COR-L47 (cell line): Measurements from ENCODE around the gene PHC3.

ENCODE experiments used
- DNase-seq: peaks from one replicate; lab custom pipeline; 2025; lab: John Stamatoyannopoulos, UW

The PHC3 gene

DNA sequence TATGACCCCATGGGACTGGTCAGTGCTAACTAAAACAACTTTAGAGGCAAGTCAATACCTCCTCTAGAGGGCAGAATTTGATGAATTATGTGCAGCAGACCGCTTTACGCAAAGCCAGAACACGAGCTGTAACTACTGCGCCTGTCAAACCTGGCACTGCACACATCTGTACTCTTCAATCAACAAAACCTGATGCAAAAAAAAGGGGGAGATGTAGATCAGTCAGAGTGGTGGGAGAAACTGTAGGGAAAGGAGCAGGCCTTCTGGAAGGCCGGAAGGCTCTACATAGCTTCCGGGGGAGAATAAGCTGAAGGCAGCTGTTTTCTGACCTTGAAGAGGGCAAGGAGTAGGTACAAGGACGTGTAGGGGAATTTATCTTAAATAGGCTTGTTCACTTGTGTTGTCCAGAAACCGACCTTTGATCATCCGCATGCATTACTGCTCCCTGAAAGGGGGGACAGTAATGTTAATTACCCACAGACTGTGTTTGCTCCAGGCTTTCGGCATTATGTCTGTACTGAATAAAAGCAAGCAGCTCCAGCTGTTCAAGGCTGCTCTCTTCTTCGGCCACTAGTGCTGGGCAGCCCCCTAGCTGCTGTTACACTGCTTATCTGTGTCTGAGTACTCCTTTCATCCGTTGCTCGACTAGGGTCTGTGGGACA is 102.8 kb downstream of the PHC3 start:
- DNase-seq, result no peak

DNA sequence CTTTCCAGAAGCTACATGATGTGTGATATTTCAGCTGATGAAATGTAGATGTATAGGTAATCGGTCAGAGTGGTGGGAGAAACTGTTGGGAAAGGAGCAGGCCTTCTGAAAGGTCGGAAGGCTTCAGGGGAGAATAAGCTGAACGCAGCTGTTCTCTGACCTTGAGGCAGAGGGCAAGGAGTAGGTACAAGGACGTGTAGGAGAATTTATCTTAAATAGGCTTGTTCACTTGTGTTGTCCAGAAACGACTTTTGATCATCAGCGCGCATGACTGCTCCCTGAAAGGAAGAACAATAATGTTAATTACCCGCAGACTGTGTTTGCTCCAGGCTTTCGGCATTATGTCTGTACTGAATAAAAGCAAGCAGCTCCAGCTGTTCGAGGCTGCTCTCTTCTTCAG is 104.2 kb downstream of the PHC3 start:
- no peak for DNase-seq

DNA sequence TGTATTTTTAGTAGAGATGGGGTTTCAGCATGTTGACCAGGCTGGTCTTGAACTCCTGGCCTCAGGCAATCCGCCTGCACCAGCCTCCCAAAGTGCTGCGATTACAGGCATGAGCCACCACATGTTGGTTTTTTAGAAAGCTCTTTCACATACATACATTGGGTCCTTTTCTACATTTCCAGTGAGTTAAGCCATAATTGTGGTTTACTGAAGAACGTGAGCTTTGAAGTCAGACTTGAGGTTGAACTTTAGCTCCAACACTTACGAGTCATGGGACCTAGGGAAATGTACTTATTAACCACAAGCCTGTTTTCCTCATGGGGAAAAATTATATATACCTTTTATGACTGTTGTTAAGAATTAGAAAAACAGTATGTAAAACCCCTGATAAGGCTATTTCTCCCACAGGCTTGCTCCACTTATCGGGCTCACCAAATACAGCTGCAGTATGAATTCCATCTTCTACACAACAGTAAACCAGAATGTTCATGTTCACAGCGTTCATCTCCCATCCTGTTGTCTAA is 104.8 kb downstream of the PHC3 start:
- DNase-seq, result no peak

DNA sequence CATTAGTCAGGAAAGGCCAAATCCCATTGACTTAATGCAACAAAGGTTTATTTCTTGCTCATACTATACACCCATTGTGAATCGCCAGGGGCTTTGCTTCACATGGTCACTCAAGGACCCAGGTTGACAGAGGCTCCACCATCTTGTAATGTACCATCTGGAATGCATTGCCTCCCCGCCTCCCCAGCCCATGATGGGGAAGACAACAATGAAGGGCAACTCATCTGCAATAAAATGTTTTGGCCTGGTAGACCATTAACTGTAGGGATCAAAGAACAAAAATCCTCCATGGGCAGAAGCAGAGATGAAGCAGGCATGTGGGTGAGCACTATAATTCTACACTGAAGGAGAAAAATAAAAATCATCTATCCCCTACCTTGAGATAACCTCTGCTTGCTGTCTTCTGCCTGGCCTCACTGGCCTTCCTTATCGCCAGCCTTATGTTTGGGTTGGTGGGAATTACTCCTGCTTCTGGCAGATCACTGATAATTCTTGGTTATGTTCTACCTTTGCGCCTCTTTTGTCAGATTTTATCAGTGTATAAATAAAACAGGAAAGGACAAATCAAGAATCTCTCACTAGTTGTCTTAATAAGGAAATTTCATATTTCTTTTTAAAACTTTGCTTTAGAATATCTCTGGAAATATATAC is 106.0 kb downstream of the PHC3 start:
- no peak for DNase-seq

DNA sequence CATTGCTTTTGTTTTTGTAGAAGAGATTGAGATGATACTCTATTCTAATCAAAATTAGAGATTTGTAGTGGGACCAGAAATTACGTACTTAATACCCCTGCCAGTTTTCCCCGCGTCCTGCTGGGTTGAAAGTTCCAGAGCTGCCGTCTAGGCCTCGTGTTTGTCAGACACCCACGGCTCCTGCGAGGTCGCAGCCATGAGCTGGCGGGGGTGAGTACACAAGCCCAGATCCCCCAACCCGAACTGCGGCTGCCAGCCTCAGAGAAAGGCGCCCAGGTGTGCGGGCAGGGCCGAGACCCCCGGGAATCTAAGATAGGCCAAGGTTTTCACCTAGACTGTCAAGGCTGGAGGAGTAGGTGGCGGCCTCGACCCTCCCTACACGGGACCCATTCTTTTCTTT is 117.4 kb downstream of the PHC3 start:
- DNase-seq, result no peak

DNA sequence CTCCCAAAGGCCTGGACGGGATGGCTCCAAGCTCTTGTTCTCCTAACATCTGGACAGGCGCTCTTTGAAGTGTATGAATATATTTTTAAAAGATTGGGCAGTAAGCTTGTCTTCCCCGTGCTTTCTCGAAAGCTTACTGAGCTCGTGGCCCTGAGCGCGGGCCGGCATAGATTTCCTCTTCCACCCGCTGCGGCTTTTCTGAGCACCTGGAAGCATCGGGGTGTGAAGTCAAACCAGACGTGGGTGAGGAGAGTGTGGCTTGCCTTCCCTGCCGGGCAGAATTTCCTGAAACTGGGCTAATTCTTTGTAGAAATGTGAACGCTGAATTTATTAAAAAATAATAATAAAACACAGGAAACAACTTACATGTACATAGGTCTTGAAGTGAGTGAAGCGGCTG is 117.8 kb downstream of the PHC3 start:
- DNase-seq, result no peak

DNA sequence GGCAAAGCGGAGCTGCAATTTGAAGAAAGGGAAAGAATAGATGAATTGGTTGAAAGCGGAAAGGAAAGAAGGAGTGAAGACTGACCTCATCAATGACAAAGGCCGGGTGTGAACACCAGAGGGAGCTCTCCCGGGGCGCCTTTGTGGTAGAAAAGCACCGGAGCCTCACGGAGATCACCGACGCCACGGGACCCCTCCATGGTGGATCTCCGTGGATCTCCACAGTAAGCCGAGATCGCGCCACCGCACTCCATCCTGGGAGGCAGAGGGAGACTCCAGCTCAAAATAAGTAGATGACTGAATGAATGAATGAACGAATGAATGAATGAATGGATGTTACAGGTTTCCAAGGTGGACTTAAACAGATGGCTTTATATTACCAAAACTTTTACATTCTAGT is 118.8 kb downstream of the PHC3 start:
- DNase-seq, result no peak

DNA sequence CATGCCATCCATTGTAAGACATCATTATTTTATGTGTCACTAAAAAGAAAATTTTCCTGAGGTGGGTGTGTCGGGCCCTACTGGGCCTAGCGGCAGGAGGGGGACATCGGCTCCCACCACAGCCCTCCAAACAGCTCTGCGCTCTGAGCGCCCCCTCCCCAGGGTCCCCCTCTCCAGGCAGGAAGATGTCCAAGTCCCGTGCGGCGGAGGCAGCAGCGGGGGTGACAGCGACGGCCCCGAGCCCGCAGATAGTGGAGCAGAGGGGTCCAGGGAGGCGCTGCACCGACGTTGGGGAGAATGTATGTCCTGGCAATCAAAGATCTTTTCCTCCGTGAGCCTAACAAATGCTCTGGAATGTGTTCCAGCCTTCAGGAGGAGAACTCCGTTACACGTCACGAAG is 119.5 kb downstream of the PHC3 start:
- DNase-seq, result no peak

DNA sequence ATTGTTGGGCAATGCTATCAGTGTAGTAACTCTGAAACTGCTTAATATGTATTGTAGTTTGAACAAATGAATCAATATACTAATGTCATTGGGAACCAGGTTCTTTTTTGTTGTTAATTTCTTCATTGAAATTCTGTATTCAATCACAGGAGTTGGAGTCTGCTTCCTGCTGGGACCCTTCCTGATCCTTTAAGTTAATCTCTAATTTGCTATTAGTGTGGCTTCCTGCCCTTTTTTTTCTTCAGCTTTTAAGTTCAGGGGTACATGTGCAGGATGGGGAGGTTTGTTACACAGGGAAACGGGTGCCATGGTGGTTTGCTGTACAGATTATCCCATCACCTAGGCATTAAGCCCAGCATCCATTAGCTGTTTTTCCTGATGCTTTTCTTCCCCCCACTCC is 122.1 kb downstream of the PHC3 start:
- DNase-seq, result no peak

DNA sequence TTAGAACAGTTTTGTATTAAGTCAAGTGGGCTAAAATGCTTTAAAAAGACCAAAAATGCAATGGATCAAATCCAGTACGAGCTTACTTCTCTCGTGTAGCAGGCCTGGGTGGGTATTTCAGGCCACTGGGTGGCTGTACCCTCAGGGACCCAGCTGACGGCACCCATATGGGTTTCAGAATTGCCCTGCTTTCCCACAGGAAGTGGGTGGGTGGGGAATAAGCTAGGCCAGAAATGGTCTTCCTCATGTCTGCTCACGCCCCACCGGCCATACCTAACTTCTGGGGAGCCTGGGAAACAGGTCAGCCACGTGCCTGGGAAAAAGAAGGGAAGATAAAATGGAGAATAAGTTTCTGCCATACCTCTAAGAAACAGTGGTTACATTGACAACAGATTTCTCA is 123.4 kb downstream of the PHC3 start:
- DNase-seq, result no peak

DNA sequence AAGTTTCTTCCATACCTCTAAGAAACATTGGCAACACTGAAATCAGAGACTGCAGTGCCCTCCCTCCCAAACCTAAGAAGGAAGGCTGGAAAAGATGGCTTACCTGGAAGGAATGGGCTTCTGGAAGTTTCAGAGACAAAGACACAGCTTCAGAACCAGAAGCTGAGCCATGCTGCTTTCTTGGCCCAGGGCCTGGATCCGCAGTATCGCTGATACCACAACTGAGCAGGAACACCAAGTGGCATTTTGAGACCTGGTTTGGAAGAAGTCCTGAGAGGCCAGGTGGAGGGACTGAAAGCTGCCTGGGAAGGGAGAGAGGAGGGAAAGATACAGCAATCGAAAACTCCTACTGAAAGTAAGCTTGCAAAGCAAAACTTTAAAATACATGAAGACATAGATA is 124.0 kb downstream of the PHC3 start:
- DNase-seq, result no peak

DNA sequence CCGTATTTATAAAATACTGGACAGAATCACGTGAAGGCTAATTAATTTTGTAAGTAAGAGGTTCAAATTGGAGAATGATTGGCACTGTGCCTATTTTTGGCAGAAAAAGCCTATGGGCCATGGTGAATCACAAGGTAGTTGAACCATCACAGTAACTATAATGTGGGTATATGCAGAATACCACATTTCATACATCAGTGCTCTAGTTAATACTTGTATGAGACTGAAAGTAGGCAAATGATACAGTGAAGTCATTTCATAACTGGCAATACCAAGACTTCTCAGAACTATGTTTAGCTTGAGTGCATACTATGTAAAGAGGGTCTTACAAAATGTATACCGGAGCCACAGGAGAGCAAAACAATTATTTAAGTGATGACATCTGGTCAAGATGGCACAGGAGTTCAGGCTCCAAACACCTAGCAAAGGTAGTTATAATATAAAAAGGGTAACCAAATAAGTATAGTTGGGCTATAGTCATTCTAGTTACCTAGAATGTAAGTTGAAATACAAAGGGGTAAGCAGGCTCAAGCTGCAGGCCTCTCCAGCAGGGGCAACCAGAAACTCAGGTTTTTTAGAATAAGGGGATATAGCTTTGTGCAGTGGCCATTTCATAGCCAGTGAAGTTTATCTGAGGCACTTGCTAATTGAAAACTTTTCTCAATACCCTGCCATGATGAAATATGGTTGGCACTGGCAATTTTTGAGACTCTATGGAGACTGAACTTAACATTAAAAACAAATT is 124.7 kb downstream of the PHC3 start:
- DNase-seq, result no peak

DNA sequence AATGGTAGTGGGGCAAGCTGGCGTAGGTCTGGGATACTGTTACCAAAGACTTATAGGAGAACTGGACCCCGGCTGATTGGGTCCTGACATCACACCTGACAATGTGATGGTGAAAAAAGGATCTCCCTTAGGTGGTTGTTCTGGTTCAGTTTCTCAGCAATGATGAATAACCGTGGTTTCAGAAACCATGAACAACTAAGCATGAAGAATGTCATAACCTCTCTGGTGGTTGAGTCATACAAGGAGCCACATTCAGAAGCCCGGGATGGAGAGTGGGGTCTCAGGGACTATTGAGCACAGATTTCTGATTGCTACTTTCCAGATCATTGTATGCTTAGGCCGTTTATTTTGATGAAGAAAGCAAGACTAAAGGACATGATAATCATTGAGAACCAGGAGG is 126.3 kb downstream of the PHC3 start:
- no peak for DNase-seq

DNA sequence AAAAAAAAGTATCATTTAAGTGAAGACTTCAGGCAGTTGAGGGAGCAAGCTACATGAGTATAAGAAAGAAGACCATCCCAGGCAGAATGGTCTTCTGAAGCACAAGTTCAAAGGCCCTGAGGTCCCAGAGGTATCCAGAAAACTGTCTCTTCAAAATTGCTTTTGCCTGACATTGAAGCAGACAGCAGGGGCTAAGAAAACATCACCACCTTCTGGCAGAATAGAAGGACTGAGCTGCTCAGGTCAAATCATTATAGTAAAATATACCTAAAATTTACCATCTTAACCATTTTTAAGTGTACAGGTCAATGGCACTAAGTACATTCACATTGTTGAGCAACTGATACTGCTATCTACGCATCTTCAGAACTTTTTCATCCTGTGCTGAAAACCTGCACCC is 127.3 kb downstream of the PHC3 start:
- no peak for DNase-seq

DNA sequence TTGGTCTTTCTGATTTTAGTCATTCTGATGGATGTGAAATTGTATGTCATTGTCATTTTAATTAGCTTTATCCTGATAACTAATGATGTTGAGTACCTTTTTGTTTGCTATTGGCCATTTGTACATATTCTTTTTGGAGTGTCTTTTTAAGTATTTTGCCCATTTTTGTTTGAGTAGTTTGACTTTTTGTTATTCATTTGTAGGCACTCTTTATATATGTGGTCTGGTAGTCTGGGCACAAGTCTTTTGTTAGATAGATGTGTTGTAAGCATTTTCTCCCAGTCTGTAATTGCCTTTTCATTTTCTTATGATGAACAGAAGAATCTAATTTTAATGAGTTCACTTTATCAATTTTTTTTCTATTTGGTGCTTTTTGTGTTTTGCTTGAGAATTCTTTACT is 129.1 kb downstream of the PHC3 start:
- DNase-seq, result no peak

DNA sequence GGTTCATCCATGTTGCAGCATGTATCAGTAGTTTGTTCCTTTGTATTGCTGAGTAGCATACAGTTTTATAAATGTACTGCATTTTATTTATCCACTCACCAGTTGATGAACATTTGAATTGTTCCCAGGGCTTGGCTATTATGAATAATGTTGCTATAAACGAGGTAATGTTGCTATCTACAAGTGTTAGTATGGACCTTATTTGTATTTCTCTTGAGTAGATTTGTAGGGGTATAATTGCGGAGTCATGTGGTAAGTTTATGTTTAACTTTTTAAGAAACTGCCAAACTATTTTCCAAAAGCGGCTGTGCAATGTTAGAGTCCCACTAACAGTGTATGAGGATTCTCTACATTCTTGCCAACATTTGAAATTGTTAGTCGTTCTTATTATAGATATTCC is 130.8 kb downstream of the PHC3 start:
- DNase-seq, result no peak

DNA sequence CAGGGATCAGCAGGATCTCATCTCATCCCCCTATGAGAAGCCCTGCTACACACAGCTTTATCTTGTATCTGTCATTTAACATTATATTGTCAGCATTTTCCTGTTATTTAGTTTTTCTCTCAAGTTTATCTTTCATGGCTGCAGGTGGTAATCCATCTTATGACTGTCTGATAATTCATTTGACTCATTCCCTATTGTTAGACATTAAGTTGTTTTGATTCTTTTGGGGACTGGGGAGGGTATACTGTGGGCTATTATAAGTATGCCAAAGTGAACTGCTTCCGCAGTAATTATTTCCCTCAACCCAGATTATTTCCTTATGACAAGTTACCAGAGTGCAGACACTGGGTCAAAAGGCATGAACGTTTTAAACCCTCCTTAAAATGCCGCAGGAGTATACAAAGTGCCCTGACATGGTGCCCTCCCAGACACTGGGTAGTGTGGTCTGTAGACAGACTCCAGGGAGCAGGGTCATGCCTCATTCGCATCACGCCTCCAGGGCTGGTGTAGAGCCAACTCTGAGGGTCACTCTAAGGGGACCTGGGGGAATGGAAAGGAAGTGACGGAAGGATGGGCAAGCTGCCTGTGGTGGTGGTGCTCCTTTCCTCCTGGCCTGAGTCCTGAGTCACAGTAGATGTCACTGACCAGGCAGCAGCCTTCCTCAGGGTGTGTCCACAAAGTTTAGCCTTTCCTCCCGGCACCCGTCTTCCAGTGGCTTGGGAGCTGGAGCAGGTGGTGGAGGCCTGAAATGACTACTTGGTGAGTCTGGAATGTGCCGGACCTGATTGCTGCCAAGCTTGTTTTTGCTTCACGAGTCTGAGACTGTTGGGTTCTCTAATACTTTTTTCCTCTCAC is 132.2 kb downstream of the PHC3 start:
- no peak for DNase-seq

DNA sequence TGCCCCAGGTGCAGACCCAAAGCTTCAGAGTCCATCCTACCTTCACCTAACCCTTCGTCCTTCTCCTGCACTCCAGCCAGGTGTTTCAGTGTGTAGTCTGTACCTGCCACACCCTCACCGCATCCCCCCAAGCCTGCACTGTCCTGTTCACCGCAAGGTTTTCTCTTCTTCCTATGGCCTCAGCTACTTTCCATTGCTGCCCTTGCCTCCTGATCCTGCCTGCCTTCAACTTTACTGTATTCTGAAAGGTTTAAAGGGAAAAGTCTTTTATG is 134.5 kb downstream of the PHC3 start:
- no peak for DNase-seq

DNA sequence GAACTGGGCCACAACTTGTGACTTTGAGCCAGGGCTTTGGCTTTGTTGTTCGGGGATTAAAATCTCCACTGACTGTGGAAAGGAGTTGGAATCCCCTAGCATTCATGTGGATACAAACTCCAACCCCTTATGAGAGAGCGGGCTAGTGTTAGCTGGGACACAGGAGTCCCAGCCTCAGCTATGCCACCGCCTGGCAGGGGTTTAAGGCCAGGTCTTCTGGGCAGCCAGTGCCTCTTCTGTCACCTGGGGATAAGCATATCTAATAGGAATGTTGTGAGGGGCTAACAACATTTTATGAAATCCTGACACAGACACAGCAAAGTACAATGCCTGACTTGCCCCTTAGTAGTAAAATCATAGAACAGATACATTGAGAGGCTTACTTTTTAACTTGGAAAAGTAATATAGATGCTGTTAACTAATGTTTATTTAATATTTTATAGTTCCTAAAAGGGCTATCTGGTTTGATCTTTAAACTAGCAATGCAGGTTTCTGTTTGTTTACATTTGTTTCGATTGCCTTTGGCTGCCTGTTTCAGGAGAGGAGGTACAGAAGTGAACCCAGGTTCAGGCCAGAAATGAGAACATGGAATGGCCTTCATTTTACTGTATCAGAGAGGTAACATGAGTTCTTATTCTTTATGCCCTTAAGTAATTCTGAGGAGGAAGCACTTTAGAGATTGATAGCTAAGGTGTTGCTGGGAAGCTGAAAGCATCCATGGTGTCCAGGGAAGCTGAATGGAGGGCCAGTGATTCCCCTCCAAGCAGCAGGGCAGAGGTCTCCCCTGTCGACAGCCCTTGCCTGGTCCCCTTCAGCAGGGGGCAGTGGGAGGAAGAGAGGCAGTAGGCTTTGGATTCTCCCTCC is 135.0 kb downstream of the PHC3 start:
- no peak for DNase-seq

DNA sequence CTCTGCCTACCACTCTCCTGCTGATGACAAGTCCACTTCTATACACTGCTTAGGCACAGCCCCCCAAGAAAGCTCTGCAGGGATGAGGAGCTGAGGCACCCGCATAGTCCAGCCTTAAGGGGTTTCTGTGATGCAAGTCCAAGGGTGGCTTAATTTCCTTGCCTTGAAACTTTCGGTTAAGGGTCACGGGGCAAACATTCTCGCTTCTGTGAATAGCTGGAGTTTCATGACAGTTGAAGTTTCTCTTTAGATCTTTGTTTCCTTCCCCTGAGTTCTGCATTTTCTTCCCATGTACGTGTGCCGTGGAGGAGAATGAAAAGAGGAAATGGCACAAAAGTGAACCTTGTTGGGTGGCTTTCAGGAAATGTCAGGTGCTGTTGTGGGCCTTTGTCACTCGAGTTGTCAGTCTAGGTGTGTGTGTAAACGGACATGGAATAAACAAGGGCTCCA is 136.7 kb downstream of the PHC3 start:
- no peak for DNase-seq

DNA sequence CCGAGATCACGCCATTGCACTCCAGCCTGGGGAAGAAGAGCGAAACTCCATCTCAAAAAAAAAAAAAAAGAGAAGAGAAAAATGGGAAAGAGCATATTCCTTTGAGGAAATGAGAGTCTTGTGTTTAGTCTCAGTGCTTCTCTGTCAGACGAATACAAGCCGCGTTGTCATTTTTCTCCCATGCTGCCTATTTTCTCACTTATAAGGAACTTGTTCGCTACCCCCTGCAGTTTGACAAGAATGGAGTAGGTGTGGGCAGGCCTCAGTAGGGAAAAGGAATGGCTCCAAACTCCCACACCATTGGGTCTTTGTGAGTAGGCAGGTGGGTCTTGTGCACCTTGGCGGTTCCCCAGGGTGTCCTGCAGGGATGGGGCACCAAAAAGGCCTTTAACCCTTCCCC is 137.3 kb downstream of the PHC3 start:
- no peak for DNase-seq

DNA sequence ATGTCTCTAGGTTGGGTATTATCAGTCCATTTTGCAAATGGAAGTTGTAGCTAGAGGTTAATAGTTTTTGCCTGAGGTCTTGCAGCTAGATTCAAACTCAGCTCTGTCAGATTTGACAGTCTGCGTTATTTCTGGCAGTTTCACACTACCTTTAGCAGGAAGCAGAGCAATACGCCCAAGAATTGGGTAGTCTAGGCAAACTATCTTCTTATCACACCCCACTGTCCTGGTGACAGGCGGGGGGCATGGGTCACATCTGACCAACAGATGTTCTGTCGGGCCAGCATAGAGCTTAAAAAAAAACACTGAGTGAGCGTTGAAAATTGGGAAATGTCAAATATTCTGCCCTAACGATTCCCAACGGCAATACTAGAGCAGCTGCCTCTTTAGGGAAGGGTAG is 138.0 kb downstream of the PHC3 start:
- no peak for DNase-seq
